Measurements from ENCODE around the gene LZTS3.

The LZTS3 gene

GRCh38 chr20:3213226-3213625 lies 39.9 kb upstream of the LZTS3 start:
- no peak overlapping the region for H3K27ac ChIP-seq (replicated peaks)
- H3K4me3 ChIP-seq (replicated peaks; ENCODE audit: insufficient read depth, low read length): no peak overlapping the region
- TF ChIP-seq REST (IDR thresholded peaks at IDR 0.05; ENCODE audit: insufficient replicate concordance, low read depth): no peak
- TF ChIP-seq, protein P1, sequence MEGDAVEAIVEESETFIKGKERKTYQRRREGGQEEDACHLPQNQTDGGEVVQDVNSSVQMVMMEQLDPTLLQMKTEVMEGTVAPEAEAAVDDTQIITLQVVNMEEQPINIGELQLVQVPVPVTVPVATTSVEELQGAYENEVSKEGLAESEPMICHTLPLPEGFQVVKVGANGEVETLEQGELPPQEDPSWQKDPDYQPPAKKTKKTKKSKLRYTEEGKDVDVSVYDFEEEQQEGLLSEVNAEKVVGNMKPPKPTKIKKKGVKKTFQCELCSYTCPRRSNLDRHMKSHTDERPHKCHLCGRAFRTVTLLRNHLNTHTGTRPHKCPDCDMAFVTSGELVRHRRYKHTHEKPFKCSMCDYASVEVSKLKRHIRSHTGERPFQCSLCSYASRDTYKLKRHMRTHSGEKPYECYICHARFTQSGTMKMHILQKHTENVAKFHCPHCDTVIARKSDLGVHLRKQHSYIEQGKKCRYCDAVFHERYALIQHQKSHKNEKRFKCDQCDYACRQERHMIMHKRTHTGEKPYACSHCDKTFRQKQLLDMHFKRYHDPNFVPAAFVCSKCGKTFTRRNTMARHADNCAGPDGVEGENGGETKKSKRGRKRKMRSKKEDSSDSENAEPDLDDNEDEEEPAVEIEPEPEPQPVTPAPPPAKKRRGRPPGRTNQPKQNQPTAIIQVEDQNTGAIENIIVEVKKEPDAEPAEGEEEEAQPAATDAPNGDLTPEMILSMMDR (IDR thresholded peaks at IDR 0.05; ENCODE audit: insufficient read depth, low read length): no peak
- no peak for DNase-seq (ENCODE audit: low read depth in 1 of 2, low spot score in 1 of 2)
- no peaks in the 10 kb centered on the region for H3K27me3 ChIP-seq (ENCODE audit: insufficient read depth, poor library complexity, severe bottlenecking)

DNA sequence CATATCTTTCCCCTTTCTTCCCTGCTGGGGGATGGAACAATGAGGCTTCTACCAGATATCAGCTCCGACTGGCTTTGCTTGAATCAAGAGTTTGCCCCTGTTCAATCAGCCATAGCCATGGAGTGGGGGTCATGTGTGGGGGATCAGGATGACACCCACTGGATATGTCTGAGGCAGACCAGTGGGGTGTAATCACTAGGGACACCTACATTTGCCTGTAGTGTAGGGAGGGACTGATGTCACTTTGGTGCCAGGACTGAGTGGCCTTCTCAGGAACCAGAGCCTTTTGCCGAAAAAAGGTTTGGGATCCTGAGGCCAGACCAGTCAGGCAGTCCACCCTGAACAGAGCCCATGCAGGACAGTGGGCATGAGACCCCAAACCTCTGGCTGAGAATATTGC lies 37.0 kb upstream of the LZTS3 start:
- H3K27ac ChIP-seq (replicated peaks): peak overlapping the region; percentile 94
- peak overlapping the region; percentile 76 for H3K4me3 ChIP-seq (replicated peaks; ENCODE audit: insufficient read depth, low read length)
- no peak for DNase-seq (ENCODE audit: low read depth in 1 of 2, low spot score in 1 of 2)
- no peaks in the 10 kb centered on the region for H3K27me3 ChIP-seq (ENCODE audit: insufficient read depth, poor library complexity, severe bottlenecking)
- TF ChIP-seq POLR2AphosphoS5 (IDR thresholded peaks at IDR 0.05; ENCODE audit: low read depth) (no peak), SPI1 (IDR thresholded peaks at IDR 0.05; ENCODE audit: borderline replicate concordance, low read depth) (no peak), REST (IDR thresholded peaks at IDR 0.05; ENCODE audit: insufficient replicate concordance, low read depth) (no peak), GABPA (IDR thresholded peaks at IDR 0.05; ENCODE audit: low read depth) (no peak)
- TF ChIP-seq, protein P1 (IDR thresholded peaks at IDR 0.05; ENCODE audit: insufficient read depth, low read length): no peak

DNA sequence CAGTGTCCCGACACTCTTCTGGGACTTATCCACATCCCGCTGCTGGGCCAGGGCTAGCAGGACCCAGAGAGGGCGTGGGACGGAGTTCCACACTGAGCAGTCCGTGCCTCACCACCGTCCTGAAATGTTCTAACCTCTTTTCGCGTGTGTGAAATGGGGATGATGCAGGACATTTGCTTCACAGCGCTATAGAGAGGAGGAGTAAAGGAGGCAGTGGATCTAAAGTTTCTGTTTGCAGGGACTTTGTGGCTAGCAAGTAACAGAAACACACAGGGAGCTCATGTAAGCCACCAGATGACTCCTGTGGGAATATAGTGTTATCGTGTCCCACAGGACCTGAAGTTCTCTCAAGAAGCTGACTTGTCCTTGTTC lies 36.6 kb upstream of the LZTS3 start:
- H3K27ac ChIP-seq (replicated peaks): peak overlapping the region; percentile 94
- TF ChIP-seq, protein P1 (IDR thresholded peaks at IDR 0.05; ENCODE audit: insufficient read depth, low read length): no peak
- TF ChIP-seq REST (IDR thresholded peaks at IDR 0.05; ENCODE audit: insufficient replicate concordance, low read depth): no peak
- no peak for TF ChIP-seq GABPA (IDR thresholded peaks at IDR 0.05; ENCODE audit: low read depth)
- no peak for TF ChIP-seq POLR2AphosphoS5 (IDR thresholded peaks at IDR 0.05; ENCODE audit: low read depth)
- no peak for TF ChIP-seq SPI1 (IDR thresholded peaks at IDR 0.05; ENCODE audit: borderline replicate concordance, low read depth)
- peak overlapping the region; percentile 76 for H3K4me3 ChIP-seq (replicated peaks; ENCODE audit: insufficient read depth, low read length)
- H3K27me3 ChIP-seq (ENCODE audit: insufficient read depth, poor library complexity, severe bottlenecking): no peaks in the 10 kb centered on the region
- DNase-seq (ENCODE audit: low read depth in 1 of 2, low spot score in 1 of 2): peak; percentile 9 to 18
